CD14-positive monocyte (primary cell): ENCODE data around the gene ADGRF5. TPM values are rescaled to one million over a fixed set of nuclear protein-coding genes. Genes with fewer than 3 reads are reported as not detected.
"Not testable (repeated sequence)": the region's sequence is repeated elsewhere in the genome, so short reads cannot be mapped to it uniquely, and the experiment has no call there.

ENCODE experiments used
- DNase-seq, 3 donors: peaks; one replicate each; pipeline ENCODE4 v3.0.0-alpha.2; 2011 to 2022
- H2AFZ ChIP-seq: 2 replicates; pipeline ENCODE4 v1.6.0; 2012; ENCODE audit warnings: mild to moderate bottlenecking, low read depth, low read length, inconsistent platforms; ENCODE audit not compliant: insufficient read depth, poor library complexity, severe bottlenecking
- H3K27ac ChIP-seq, 2 donors: 1 replicate in 1 of 2; 2 replicates in 1 of 2; pipeline ENCODE4 v1.5.1; 2012 to 2013; ENCODE audit warnings: low read length in 2 of 2, control low read depth in 1 of 2, inconsistent platforms in 1 of 2, low read depth in 1 of 2, mild to moderate bottlenecking in 1 of 2
- H3K27me3 ChIP-seq, 2 donors: one replicate each; pipeline versions ENCODE4 v1.6.0 to v1.6.1; 2011 to 2013; ENCODE audit warnings: low read length in 2 of 2; ENCODE audit not compliant: control insufficient read depth in 2 of 2, insufficient read depth in 2 of 2
- H3K36me3 ChIP-seq, 2 donors: replicated peaks in 1 of 2; 1 replicate in 1 of 2; 2 replicates in 1 of 2; pipeline versions ENCODE4 v1.5.1 to v1.6.1; 2012 to 2013; ENCODE audit warnings: low read length in 2 of 2, control low read depth in 1 of 2, inconsistent platforms in 1 of 2, mild to moderate bottlenecking in 1 of 2; ENCODE audit not compliant: insufficient read depth in 2 of 2, control insufficient read depth in 1 of 2
- H3K4me1 ChIP-seq, 2 donors: 1 replicate in 1 of 2; 2 replicates in 1 of 2; pipeline versions ENCODE4 v1.5.1 to v1.6.1; 2012 to 2013; ENCODE audit warnings: low read length in 2 of 2, control low read depth in 1 of 2, inconsistent platforms in 1 of 2, mild to moderate bottlenecking in 1 of 2, moderate library complexity in 1 of 2; ENCODE audit not compliant: insufficient read depth in 2 of 2, control insufficient read depth in 1 of 2
- H3K4me2 ChIP-seq: replicated peaks from 2 replicates; pipeline ENCODE3; 2012; ENCODE audit warnings: low read length, moderate library complexity, mild to moderate bottlenecking; ENCODE audit not compliant: poor library complexity, severe bottlenecking; ENCODE audit errors: extremely low read depth
- H3K4me3 ChIP-seq, 3 experiments: fragments of 200-600 bp in 1 of 3; sonication (generic) in 1 of 3; replicated peaks in 1 of 3; 1 replicate in 2 of 3; 2 replicates in 1 of 3; pipeline ENCODE4 v1.5.1; 2011 to 2013; ENCODE audit warnings: low read length in 3 of 3, mild to moderate bottlenecking in 3 of 3, control low read depth in 2 of 3, low read depth in 2 of 3, inconsistent platforms in 1 of 3, moderate library complexity in 1 of 3
- H3K79me2 ChIP-seq: 2 replicates; pipeline ENCODE4 v1.6.0; 2012; ENCODE audit warnings: mild to moderate bottlenecking, control low read depth, inconsistent platforms, low read length, moderate library complexity; ENCODE audit not compliant: insufficient read depth
- H3K9ac ChIP-seq: 2 replicates; pipeline ENCODE4 v1.6.0; 2017; ENCODE audit warnings: low read length, mild to moderate bottlenecking; ENCODE audit not compliant: insufficient read depth, poor library complexity, severe bottlenecking
- H3K9me3 ChIP-seq, 2 donors: replicated peaks in 1 of 2; 1 replicate in 1 of 2; 2 replicates in 1 of 2; pipeline versions ENCODE4 v1.5.1 to v1.6.1; 2012 to 2013; ENCODE audit warnings: low read length in 2 of 2, control low read depth in 1 of 2; ENCODE audit not compliant: control insufficient read depth in 1 of 2, insufficient read depth in 1 of 2
- H4K20me1 ChIP-seq: 2 replicates; pipeline ENCODE4 v1.6.0; 2012; ENCODE audit warnings: mild to moderate bottlenecking, low read length, control low read depth, moderate library complexity; ENCODE audit not compliant: insufficient read depth
- H3K27ac Mint-ChIP-seq, 7 donors: one replicate each; pipeline ENCODE4 v1.8.0; 2020; ENCODE audit warnings: mild to moderate bottlenecking in 7 of 7, mixed read lengths in 7 of 7, moderate library complexity in 6 of 7, inconsistent platforms in 2 of 7
- H3K27me3 Mint-ChIP-seq, 3 donors: one replicate each; pipeline ENCODE4 v1.8.0; 2021 to 2022; ENCODE audit warnings: low read depth in 3 of 3, mild to moderate bottlenecking in 3 of 3, mixed read lengths in 3 of 3, moderate library complexity in 3 of 3, inconsistent platforms in 1 of 3
- H3K36me3 Mint-ChIP-seq, 2 donors: one replicate each; pipeline ENCODE4 v1.8.0; 2020; ENCODE audit warnings: mixed read lengths in 2 of 2, inconsistent platforms in 1 of 2, mild to moderate bottlenecking in 1 of 2
- H3K4me1 Mint-ChIP-seq: one replicate; pipeline ENCODE4 v1.8.0; 2020; ENCODE audit warnings: mild to moderate bottlenecking, mixed read lengths
- H3K4me3 Mint-ChIP-seq, 2 donors: one replicate each; pipeline ENCODE4 v1.8.0; 2020; ENCODE audit warnings: mild to moderate bottlenecking in 2 of 2, mixed read lengths in 2 of 2, moderate library complexity in 1 of 2
- H3K9me3 Mint-ChIP-seq, 7 donors: one replicate each; pipeline ENCODE4 v1.8.0; 2020 to 2022; ENCODE audit warnings: mixed read lengths in 7 of 7, mild to moderate bottlenecking in 6 of 7, moderate library complexity in 6 of 7, inconsistent platforms in 2 of 7
- CTCF ChIP-seq: fragments of 200-600 bp; IDR thresholded peaks from one replicate; pipeline ENCODE4 v1.8.0; 2022; ENCODE audit warnings: antibody characterized with exemption, mild to moderate bottlenecking
- WGBS: methylation state at CpG from one replicate; pipeline ENCODE4 v1.1.5; 2013; ENCODE audit warnings: missing lambda C conversion rate; ENCODE audit not compliant: insufficient coverage; 5-methylcytosine and 5-hydroxymethylcytosine counted together
- intact Hi-C, 2 donors: fragments of 100-400 bp; cut with micrococcal nuclease; formaldehyde crosslinking; loops; one replicate each; pipeline versions ENCODE4 v1.15.0 to v1.15.1; 2023
- polyA plus RNA-seq, 3 donors: library from polyadenylated mRNA; depleted of rRNA in 1 of 3; unstranded in 2 of 3; stranded (reverse) in 1 of 3; fragments of 300-500 nt in 2 of 3; fragments of >200 nt in 1 of 3; fragmentation: Illumina TruSeq in 2 of 3; gene quantifications; 1 replicate in 2 of 3; 2 replicates in 1 of 3; pipeline ENCODE4 v1.2.3, GENCODE V29; 2012 to 2021

Gene ADGRF5
- polyA plus RNA-seq, 3 donors, result not detected

- Histone ChIP-seq H3K27ac (no peak overlapping the region), H3K79me2 (no peaks in the 10 kb centered on the region), H3K9me3 (peaks cover 7 to 20% of the 10 kb centered on the region in 2 donors), H3K4me2 (no peak overlapping the region), H3K4me3 (no peak overlapping the region), H3K9ac (no peak overlapping the region), H4K20me1 (no peaks in the 10 kb centered on the region), H3K4me1 (no peaks in the 10 kb centered on the region), H2AFZ (no peak overlapping the region), H3K36me3 (no peaks in the 10 kb centered on the region), H3K27me3 (no peaks in the 10 kb centered on the region)
- H3K4me3 Mint-ChIP-seq, result no peak overlapping the region
- no peaks in the 10 kb centered on the region for H3K4me1 Mint-ChIP-seq
- H3K27ac Mint-ChIP-seq, result no peak overlapping the region
- H3K27me3 Mint-ChIP-seq, result no peaks in the 10 kb centered on the region
- 87% methylated on average over 2 of the region's 2 CpGs for WGBS
- DNase-seq, result no peak
- peaks cover 14 to 29% (median 22%) of the 10 kb centered on the region in 7 donors for H3K9me3 Mint-ChIP-seq
- intact Hi-C loops, result no loop called here
- no peak for TF ChIP-seq CTCF
- no peaks in the 10 kb centered on the region for H3K36me3 Mint-ChIP-seq
Observed at GRCh38 chr6:46838033-46838432, 83.7 kb downstream of the ADGRF5 start.

- intact Hi-C loops, H3K4me2 ChIP-seq, H3K4me3 Mint-ChIP-seq, H3K4me1 ChIP-seq, H2AFZ ChIP-seq, H3K27ac Mint-ChIP-seq, H3K9me3 Mint-ChIP-seq, H3K4me1 Mint-ChIP-seq, H3K9ac ChIP-seq, H4K20me1 ChIP-seq, DNase-seq, H3K27me3 Mint-ChIP-seq, H3K36me3 ChIP-seq, H3K79me2 ChIP-seq, H3K4me3 ChIP-seq, H3K27me3 ChIP-seq, H3K36me3 Mint-ChIP-seq, H3K27ac ChIP-seq, H3K9me3 ChIP-seq: not testable (repeated sequence)
- 71% methylated on average over 2 of the region's 2 CpGs for WGBS
Observed at GRCh38 chr6:46834991-46835390, 86.7 kb downstream of the ADGRF5 start.

GRCh38 chr6:46834257-46834916 lies 87.4 kb downstream of the ADGRF5 start:
- H3K36me3 ChIP-seq, H3K4me1 ChIP-seq, H4K20me1 ChIP-seq, intact Hi-C loops, H3K9me3 ChIP-seq, H3K4me3 ChIP-seq, H3K36me3 Mint-ChIP-seq, H3K4me1 Mint-ChIP-seq, H3K4me3 Mint-ChIP-seq, H3K27me3 Mint-ChIP-seq, H3K27me3 ChIP-seq, DNase-seq, H3K79me2 ChIP-seq, H3K9ac ChIP-seq, H3K27ac Mint-ChIP-seq, H3K4me2 ChIP-seq, H3K27ac ChIP-seq, H2AFZ ChIP-seq, H3K9me3 Mint-ChIP-seq: not testable (repeated sequence)
- WGBS, result no CpG with 5 or more reads among the region's 7 CpGs
